IPS-11a (cell line): ENCODE measurements around the gene MED15.
"Not testable (repeated sequence)": the region's sequence is repeated elsewhere in the genome, so short reads cannot be mapped to it uniquely, and the experiment has no call there.

Source experiments
- H3K4me3 ChIP-seq: one replicate; pipeline ENCODE4 v1.5.1; 2013; ENCODE audit warnings: low read depth, low read length, control low read depth

MED15 gene

GRCh38 chr22:20581503-20582170 is 74.2 kb downstream of the MED15 start:
- no peak overlapping the region for H3K4me3 ChIP-seq

- H3K4me3 ChIP-seq, result no peak overlapping the region
Measured at GRCh38 chr22:20582171-20582511, 74.7 kb downstream of the MED15 start.

- no peak overlapping the region for H3K4me3 ChIP-seq
Measured at GRCh38 chr22:20582520-20583361, 75.3 kb downstream of the MED15 start.

- no peak overlapping the region for H3K4me3 ChIP-seq
Measured at GRCh38 chr22:20583471-20583922, 76.1 kb downstream of the MED15 start.

GRCh38 chr22:20584029-20584871 is 76.8 kb downstream of the MED15 start:
- no peak overlapping the region for H3K4me3 ChIP-seq

- H3K4me3 ChIP-seq, result no peak overlapping the region
Measured at GRCh38 chr22:20584872-20585638, 77.6 kb downstream of the MED15 start.

- no peak overlapping the region for H3K4me3 ChIP-seq
Measured at GRCh38 chr22:20585639-20586402, 78.4 kb downstream of the MED15 start.

GRCh38 chr22:20586403-20586745 is 79.0 kb downstream of the MED15 start:
- H3K4me3 ChIP-seq, result no peak overlapping the region

GRCh38 chr22:20587206-20587958 is 80.0 kb downstream of the MED15 start:
- no peak overlapping the region for H3K4me3 ChIP-seq

GRCh38 chr22:20588092-20588842 is 80.9 kb downstream of the MED15 start:
- no peak overlapping the region for H3K4me3 ChIP-seq

- no peak overlapping the region for H3K4me3 ChIP-seq
Measured at GRCh38 chr22:20588843-20589581, 81.6 kb downstream of the MED15 start.

- no peak overlapping the region for H3K4me3 ChIP-seq
Measured at GRCh38 chr22:20589614-20590476, 82.4 kb downstream of the MED15 start.

- H3K4me3 ChIP-seq, result no peak overlapping the region
Measured at GRCh38 chr22:20590477-20591294, 83.3 kb downstream of the MED15 start.

GRCh38 chr22:20591295-20591645 is 83.9 kb downstream of the MED15 start:
- no peak overlapping the region for H3K4me3 ChIP-seq

GRCh38 chr22:20591660-20592310 is 84.4 kb downstream of the MED15 start:
- H3K4me3 ChIP-seq, result no peak overlapping the region

- H3K4me3 ChIP-seq, result not testable (repeated sequence)
Measured at GRCh38 chr22:20594038-20594437, 86.6 kb downstream of the MED15 start.
